Rectal smooth muscle tissue (tissue), 1 donor: Measurements from ENCODE around the gene FAM222A.

Experiments used
- H3K27ac ChIP-seq: one replicate; pipeline ENCODE4 v1.7.0; 2013; ENCODE audit warnings: low read depth, low read length, inconsistent platforms
- H3K27me3 ChIP-seq: one replicate; pipeline ENCODE4 v1.7.0; 2013; ENCODE audit warnings: low read length; ENCODE audit not compliant: control insufficient read depth, insufficient read depth
- H3K36me3 ChIP-seq: one replicate; pipeline ENCODE4 v1.7.0; 2013; ENCODE audit warnings: low read length; ENCODE audit not compliant: control insufficient read depth, insufficient read depth
- H3K4me1 ChIP-seq: one replicate; pipeline ENCODE4 v1.7.0; 2013; ENCODE audit warnings: low read length; ENCODE audit not compliant: control insufficient read depth, insufficient read depth
- H3K4me3 ChIP-seq: one replicate; pipeline ENCODE4 v1.7.0; 2013; ENCODE audit warnings: low read length
- H3K9ac ChIP-seq: one replicate; pipeline ENCODE4 v1.7.0; 2013; ENCODE audit warnings: low read length

The FAM222A gene

GRCh38 chr12:109741970-109742703, 28.5 kb downstream of the FAM222A start:
- Histone ChIP-seq H3K27me3 (no peaks in the 10 kb centered on the region), H3K27ac (no peak overlapping the region), H3K36me3 (no peaks in the 10 kb centered on the region), H3K4me1 (no peaks in the 10 kb centered on the region), H3K4me3 (no peak overlapping the region), H3K9ac (no peak overlapping the region)

GRCh38 chr12:109743076-109743910, 29.7 kb downstream of the FAM222A start:
- H3K27me3 ChIP-seq, result no peaks in the 10 kb centered on the region
- no peak overlapping the region for H3K27ac ChIP-seq
- H3K4me3 ChIP-seq, result no peak overlapping the region
- no peak overlapping the region for H3K9ac ChIP-seq
- no peaks in the 10 kb centered on the region for H3K36me3 ChIP-seq
- no peaks in the 10 kb centered on the region for H3K4me1 ChIP-seq

- H3K4me1 ChIP-seq, result no peaks in the 10 kb centered on the region
- H3K9ac ChIP-seq, result no peak overlapping the region
- no peaks in the 10 kb centered on the region for H3K36me3 ChIP-seq
- H3K27me3 ChIP-seq, result no peaks in the 10 kb centered on the region
- H3K27ac ChIP-seq, result no peak overlapping the region
- H3K4me3 ChIP-seq, result no peak overlapping the region
These were observed 30.4 kb downstream of the FAM222A start for GRCh38 chr12:109744026-109744425.

DNA sequence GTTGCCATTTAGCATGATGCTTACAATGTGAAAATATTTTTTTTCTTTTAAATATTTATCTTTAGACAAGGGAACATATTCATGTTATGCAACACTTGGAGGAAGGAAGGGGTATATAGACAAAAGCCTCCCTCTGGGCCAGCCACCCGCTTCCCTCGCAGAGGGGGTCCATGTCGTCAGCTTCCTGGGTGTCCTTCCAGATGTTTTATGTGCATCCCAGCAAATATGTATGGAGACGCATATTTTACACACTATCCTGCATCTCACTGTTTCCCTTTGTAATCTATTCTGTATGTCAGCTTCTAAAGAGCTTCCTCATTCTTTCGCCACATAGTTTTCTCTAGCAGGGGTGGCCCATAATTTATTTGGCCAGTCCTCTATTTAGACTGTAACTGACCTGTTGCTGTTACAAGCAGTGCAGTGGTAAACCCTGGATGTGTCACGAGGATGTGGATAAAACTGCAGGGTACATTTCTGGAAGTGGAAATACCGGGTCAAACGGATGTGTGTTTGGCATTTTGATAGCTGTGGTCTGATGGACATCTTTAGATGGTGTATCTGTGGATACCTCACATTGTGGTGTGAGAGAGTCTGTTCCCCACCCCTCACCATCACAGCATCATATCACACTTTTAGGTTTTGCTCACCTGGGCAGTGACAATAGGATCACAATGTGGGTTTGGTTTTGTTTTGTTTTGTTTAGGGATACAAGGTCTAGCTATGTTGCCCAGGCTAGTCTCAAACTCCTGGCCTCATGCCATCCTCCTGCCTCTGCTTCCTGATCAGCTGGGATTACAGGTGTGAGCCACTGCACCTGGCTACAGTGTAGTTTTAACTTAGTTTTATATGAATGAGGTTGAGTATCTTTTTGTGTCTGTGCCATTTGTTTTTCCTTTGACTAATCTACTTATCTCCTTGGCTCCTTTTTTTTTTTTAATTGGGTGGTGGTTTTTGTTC, 31.6 kb downstream of the FAM222A start:
- Histone ChIP-seq H3K9ac (no peak overlapping the region), H3K4me1 (no peaks in the 10 kb centered on the region), H3K4me3 (no peak overlapping the region), H3K36me3 (no peaks in the 10 kb centered on the region), H3K27me3 (no peaks in the 10 kb centered on the region), H3K27ac (no peak overlapping the region)

DNA sequence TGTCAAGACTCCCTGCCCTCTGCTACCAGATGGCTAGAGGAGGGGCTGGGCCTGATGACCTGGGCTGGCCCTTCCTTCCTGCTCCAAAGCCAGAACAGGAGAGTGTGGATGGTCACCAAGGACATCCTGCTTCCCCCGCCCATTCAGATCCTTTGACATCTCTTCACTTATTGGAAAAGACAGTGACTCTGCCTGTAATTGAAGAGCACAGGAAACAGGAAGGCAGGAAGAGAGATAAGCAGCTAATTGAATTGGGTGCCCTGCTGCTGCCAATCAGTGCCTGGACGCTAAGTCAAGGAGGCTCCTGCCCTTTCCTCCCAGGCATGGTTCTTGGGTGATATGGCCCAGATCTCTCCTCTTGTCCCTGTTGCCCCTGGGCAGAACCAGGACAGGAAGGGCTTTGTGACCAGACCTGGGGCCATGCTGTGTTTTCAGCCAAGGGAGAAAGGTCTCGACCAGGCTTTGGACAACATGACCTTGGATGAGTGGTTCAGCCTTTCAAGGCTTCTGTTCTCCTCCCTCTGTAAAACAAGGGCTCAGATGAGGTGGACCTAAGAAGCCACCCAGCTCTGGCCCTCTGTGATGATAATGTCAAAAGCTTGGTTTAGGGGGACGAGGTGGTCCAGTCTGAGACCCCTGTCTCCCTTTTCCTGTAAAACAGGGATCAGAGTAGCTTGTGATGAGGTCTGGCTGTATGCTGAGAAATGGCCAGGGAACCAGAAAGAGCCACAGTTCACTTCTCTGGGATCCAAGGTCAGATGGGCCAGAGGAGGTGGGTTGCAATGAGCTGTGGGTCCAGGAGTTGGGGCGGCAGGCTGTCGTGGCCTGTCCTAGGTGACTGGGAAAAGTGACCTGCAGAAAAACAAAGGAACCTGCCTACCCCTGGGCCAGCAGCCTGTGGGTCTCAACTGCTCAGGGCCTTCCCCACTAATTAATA, 38.8 kb downstream of the FAM222A start:
- Histone ChIP-seq H3K9ac (no peak overlapping the region), H3K4me3 (no peak overlapping the region), H3K36me3 (no peaks in the 10 kb centered on the region), H3K27me3 (no peaks in the 10 kb centered on the region), H3K4me1 (no peaks in the 10 kb centered on the region), H3K27ac (no peak overlapping the region)

DNA sequence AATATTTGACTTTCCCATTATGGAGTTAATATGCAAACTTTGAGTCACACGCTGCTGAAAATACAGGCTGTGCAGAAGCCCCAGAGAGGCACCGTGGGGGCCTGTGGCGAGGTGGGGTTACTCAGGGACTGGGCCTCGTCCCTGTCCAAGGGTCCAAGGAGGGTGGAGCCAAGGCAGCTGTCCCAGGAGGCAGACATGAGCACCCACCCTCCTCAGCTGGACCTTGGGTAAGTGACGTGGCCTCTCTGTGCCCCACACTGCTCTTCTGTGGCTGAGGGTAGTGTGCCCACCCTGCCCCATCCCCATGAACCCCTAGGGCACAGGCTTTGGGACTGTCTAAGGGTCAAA, 39.4 kb downstream of the FAM222A start:
- Histone ChIP-seq H3K4me1 (no peaks in the 10 kb centered on the region), H3K27me3 (no peaks in the 10 kb centered on the region), H3K36me3 (no peaks in the 10 kb centered on the region), H3K9ac (no peak overlapping the region), H3K4me3 (no peak overlapping the region), H3K27ac (no peak overlapping the region)

- Histone ChIP-seq H3K36me3 (no peaks in the 10 kb centered on the region), H3K4me1 (peaks cover under 1% of the 10 kb centered on the region), H3K27me3 (no peaks in the 10 kb centered on the region), H3K4me3 (no peak overlapping the region), H3K27ac (no peak overlapping the region), H3K9ac (no peak overlapping the region)
These were observed 40.3 kb downstream of the FAM222A start for GRCh38 chr12:109753959-109754358.

- H3K9ac ChIP-seq, result no peak overlapping the region
- no peaks in the 10 kb centered on the region for H3K36me3 ChIP-seq
These were observed 42.8 kb downstream of the FAM222A start for GRCh38 chr12:109756457-109756856.

GRCh38 chr12:109757671-109758265, 44.1 kb downstream of the FAM222A start:
- no peaks in the 10 kb centered on the region for H3K27me3 ChIP-seq
- no peak overlapping the region for H3K27ac ChIP-seq
- no peak overlapping the region for H3K9ac ChIP-seq
- H3K4me3 ChIP-seq, result no peak overlapping the region
- H3K4me1 ChIP-seq, result peaks cover 13% of the 10 kb centered on the region
- H3K36me3 ChIP-seq, result no peaks in the 10 kb centered on the region

More at GRCh38 chr12:109756457-109756856, 42.8 kb downstream of the FAM222A start:
- Histone ChIP-seq H3K4me1 (peaks cover 13% of the 10 kb centered on the region), H3K4me3 (no peak overlapping the region), H3K27me3 (no peaks in the 10 kb centered on the region), H3K27ac (no peak overlapping the region)

GRCh38 chr12:109758426-109759420, 45.1 kb downstream of the FAM222A start:
- no peak overlapping the region for H3K27ac ChIP-seq
- H3K27me3 ChIP-seq, result no peaks in the 10 kb centered on the region
- H3K4me3 ChIP-seq, result no peak overlapping the region
- H3K4me1 ChIP-seq, result peaks cover 13% of the 10 kb centered on the region
- no peak overlapping the region for H3K9ac ChIP-seq
- H3K36me3 ChIP-seq, result no peaks in the 10 kb centered on the region
